A549 (cell line): ENCODE data around the gene TRAPPC13.

Source experiments
- CTCF ChIP-seq: fragments of >200 bp; sonication (Bioruptor Twin); formaldehyde crosslinking; IDR thresholded peaks from 3 replicates; pipeline ENCODE4 v1.5.1; 2016
- HDAC2 ChIP-seq: fragments of 200-600 bp; sonication (generic); IDR thresholded peaks from 2 replicates; pipeline ENCODE4 v1.6.1; 2016
- JUN ChIP-seq, 2 experiments: fragments of >200 bp; sonication (Bioruptor Twin); formaldehyde crosslinking; IDR thresholded peaks; 2 replicates in 1 of 2; 3 replicates in 1 of 2; pipeline ENCODE4 v1.6.1; 2016 to 2017
- NR3C1 ChIP-seq: fragments of >200 bp; sonication (Bioruptor Twin); formaldehyde crosslinking; IDR thresholded peaks from 3 replicates; pipeline ENCODE4 v1.6.1; 2017
- RAD21 ChIP-seq, 2 experiments: fragments of >200 bp in 1 of 2; sonication (Bioruptor Twin) in 1 of 2; formaldehyde crosslinking in 1 of 2; IDR thresholded peaks in 1 of 2; conservative IDR thresholded peaks in 1 of 2; 2 replicates in 1 of 2; 3 replicates in 1 of 2; pipeline ENCODE4 v1.6.1; 2012 to 2018; ENCODE audit warnings: inconsistent platforms in 1 of 2

GRCh38 chr5:65695162-65695755 lies 70.4 kb downstream of the TRAPPC13 start:
- TF ChIP-seq CTCF (no peak), RAD21 (conservative IDR thresholded peaks at IDR 0.05 in 1 of 2, IDR thresholded peaks at IDR 0.05 in 1 of 2) (no peak), JUN (IDR thresholded peaks at IDR 0.05) (no peak), HDAC2 (no peak), NR3C1 (no peak)
